K562 (cell line): ENCODE results near the gene AFF1. TPM values are rescaled to one million over a fixed set of nuclear protein-coding genes. Genes with fewer than 3 reads are reported as not detected.
A peak's percentile ranks its signal among the peaks of the same experiment; 100 is the strongest.

Experiments
- ATAC-seq: fragments of 200-7000 bp; cut with Tn5 transposase; 3 replicates; pipeline ENCODE4 v1.9.1; 2020; ENCODE audit warnings: moderate library complexity
- BruUV-seq: library from RNA; stranded (reverse); fragments of 400-500 nt; replicated peaks from 2 replicates; lab custom pipeline; 2021; lab: Mats Ljungman, UMichigan
- CTCF ChIA-PET: fragments of 300-600 bp; formaldehyde crosslinking; extraction: SDS; loops from one replicate; lab custom pipeline; 2021; ENCODE audit warnings: low intra/inter-chr PET ratio; lab: Yijun Ruan, JAX
- POLR2A ChIA-PET: fragments of 300-600, 350-650 bp; sonication (Branson Sonifier 250); formaldehyde crosslinking; extraction: SDS; loops from one replicate; lab custom pipeline; 2021; ENCODE audit warnings: antibody characterized with exemption, inconsistent platforms; lab: Yijun Ruan, JAX
- DNase-seq, 4 experiments: peaks; one replicate each; pipeline versions ENCODE4 v3.0.0 to v3.0.0-alpha.2; 2011 to 2018; ENCODE audit warnings: low spot score in 3 of 4, mixed read lengths in 3 of 4; ENCODE audit errors: extremely low read depth in 1 of 4
- FAIRE-seq: peaks from 2 replicates; lab custom pipeline; 2011; peaks lifted over from hg19 to GRCh38; lab: Jason Lieb, UNC
- H2AFZ ChIP-seq: 2 replicates; pipeline ENCODE4 v1.6.0; 2011; ENCODE audit warnings: low read depth, low read length, control low read depth, inconsistent platforms
- H3K27ac ChIP-seq: fragments of 200-600 bp; 3 replicates; pipeline ENCODE4 v1.8.0; 2011; ENCODE audit warnings: low read depth, mild to moderate bottlenecking, control low read depth, inconsistent platforms, low read length, moderate library complexity, mixed read lengths; ENCODE audit errors: extremely low read depth
- H3K27me3 ChIP-seq, 2 experiments: fragments of 300-600 bp in 1 of 2; 2 replicates in 1 of 2; 3 replicates in 1 of 2; pipeline versions ENCODE4 v1.6.0 to v1.8.0; 2011; ENCODE audit warnings: inconsistent platforms in 2 of 2, low read length in 2 of 2, mild to moderate bottlenecking in 1 of 2, mixed read lengths in 1 of 2, moderate library complexity in 1 of 2; ENCODE audit not compliant: control insufficient read depth in 2 of 2, insufficient read depth in 2 of 2
- H3K36me3 ChIP-seq: fragments of 300-600 bp; 3 replicates; pipeline ENCODE4 v1.8.0; 2011; ENCODE audit warnings: mild to moderate bottlenecking, low read length, inconsistent platforms; ENCODE audit not compliant: control insufficient read depth, insufficient read depth
- H3K4me1 ChIP-seq, 2 experiments: fragments of 200-600 bp in 1 of 2; replicated peaks in 1 of 2; 2 replicates in 1 of 2; 3 replicates in 1 of 2; pipeline versions ENCODE4 v1.5.1 to v1.8.0; 2011; ENCODE audit warnings: inconsistent platforms in 2 of 2, low read length in 2 of 2, mild to moderate bottlenecking in 1 of 2, mixed read lengths in 1 of 2, moderate library complexity in 1 of 2; ENCODE audit not compliant: control insufficient read depth in 2 of 2, insufficient read depth in 2 of 2
- H3K4me2 ChIP-seq: 2 replicates; pipeline ENCODE4 v1.6.1; 2011; ENCODE audit warnings: low read length, control low read depth, inconsistent platforms, mixed read lengths; ENCODE audit not compliant: insufficient read depth
- H3K4me3 ChIP-seq: fragments of 200-600 bp; sonication (generic), shearing (Covaris generic); 2 replicates; pipeline ENCODE4 v1.5.1; 2016; ENCODE audit warnings: control low read depth, inconsistent platforms
- H3K79me2 ChIP-seq: fragments of 200-600 bp; 3 replicates; pipeline ENCODE4 v1.8.0; 2011; ENCODE audit warnings: low read length, inconsistent platforms; ENCODE audit not compliant: control insufficient read depth, insufficient read depth
- H3K9ac ChIP-seq, 2 experiments: 2 replicates each; pipeline versions ENCODE4 v1.6.0 to v1.6.1; 2011; ENCODE audit warnings: low read depth in 2 of 2, low read length in 2 of 2, control low read depth in 1 of 2, inconsistent platforms in 1 of 2, mild to moderate bottlenecking in 1 of 2, mixed read lengths in 1 of 2; ENCODE audit not compliant: insufficient read depth in 1 of 2
- H3K9me1 ChIP-seq: one replicate; pipeline ENCODE4 v1.6.0; 2011; ENCODE audit warnings: inconsistent platforms, mild to moderate bottlenecking, low read length, moderate library complexity; ENCODE audit not compliant: control insufficient read depth, insufficient read depth
- H3K9me3 ChIP-seq: replicated peaks from 2 replicates; pipeline ENCODE4 v1.5.1; 2011; ENCODE audit warnings: low read depth, low read length, inconsistent platforms; ENCODE audit not compliant: control insufficient read depth, insufficient read depth
- H4K20me1 ChIP-seq: replicated peaks from 2 replicates; pipeline ENCODE4 v1.6.1; 2011; ENCODE audit warnings: low read length, inconsistent platforms, mixed read lengths; ENCODE audit not compliant: control insufficient read depth, insufficient read depth
- BMI1 ChIP-seq: fragments of 150-350 bp; IDR thresholded peaks from 2 replicates; pipeline ENCODE4 v1.6.1; 2014; ENCODE audit warnings: low read length
- ETV5 ChIP-seq: sonication (generic); formaldehyde crosslinking; IDR thresholded peaks from 2 replicates; pipeline ENCODE4 v1.4.0; 2020; ENCODE audit warnings: low read depth, mild to moderate bottlenecking, missing genetic modification reagents
- FUS ChIP-seq: fragments of 200-400 bp; formaldehyde crosslinking; optimal IDR thresholded peaks from 2 replicates; pipeline ENCODE3; 2017; ENCODE audit warnings: low read depth, low read length
- HEY1 ChIP-seq: fragments of 250-450 bp; sonication (Bioruptor Pico); IDR thresholded peaks from 2 replicates; pipeline ENCODE4 v1.5.0; 2020; ENCODE audit warnings: mild to moderate bottlenecking, moderate library complexity, borderline replicate concordance
- MAFF ChIP-seq: IDR thresholded peaks from 2 replicates; pipeline ENCODE4 v1.6.1; 2012; ENCODE audit warnings: low read length, improper control_type of control experiment
- SIRT6 ChIP-seq: IDR thresholded peaks from one replicate; pipeline ENCODE4 v1.6.1; 2012; ENCODE audit warnings: low read depth, mild to moderate bottlenecking, control low read depth, inconsistent platforms, low read length, moderate library complexity
- SNRNP70 ChIP-seq: fragments of 200-400 bp; formaldehyde crosslinking; optimal IDR thresholded peaks from 2 replicates; pipeline ENCODE3; 2017; ENCODE audit warnings: low read depth, low read length
- TEAD1 ChIP-seq, 2 experiments: fragments of 450-650 bp in 1 of 2; sonication (generic) in 1 of 2; formaldehyde crosslinking; IDR thresholded peaks; 2 replicates each; pipeline versions ENCODE4 v1.4.0 to v1.8.0; 2020 to 2022; ENCODE audit warnings: mild to moderate bottlenecking in 2 of 2, missing genetic modification reagents in 1 of 2
- THRAP3 ChIP-seq: fragments of 450-650 bp; IDR thresholded peaks from 2 replicates; pipeline ENCODE4 v1.6.1; 2016; ENCODE audit warnings: mild to moderate bottlenecking, inconsistent platforms, borderline replicate concordance
- ZNF311 ChIP-seq: fragments of 250-450 bp; sonication (Bioruptor Pico); IDR thresholded peaks from 2 replicates; pipeline ENCODE4 v1.4.0; 2020; ENCODE audit warnings: mild to moderate bottlenecking, moderate library complexity
- ZNF79 ChIP-seq: fragments of 250-450 bp; sonication (Bioruptor Pico); IDR thresholded peaks from 2 replicates; pipeline ENCODE4 v1.4.0; 2020; ENCODE audit warnings: low read depth, mild to moderate bottlenecking, moderate library complexity
- ZZZ3 ChIP-seq: fragments of 450-650 bp; IDR thresholded peaks from 2 replicates; pipeline ENCODE4 v1.6.1; 2016; ENCODE audit warnings: antibody characterized with exemption, mild to moderate bottlenecking, moderate library complexity
- WGBS: fragments of 100-300 bp; shearing (Covaris generic); methylation state at CpG from one replicate; pipeline ENCODE4 v1.1.6; 2016; ENCODE audit warnings: low coverage, mixed read lengths; ENCODE audit not compliant: insufficient coverage; ENCODE audit errors: missing lambda C conversion rate; 5-methylcytosine and 5-hydroxymethylcytosine counted together
- in situ Hi-C: fragments of 300-500 bp; cut with MboI; formaldehyde crosslinking; loops from 4 replicates; pipeline ENCODE4 v1.15.0; 2018; ENCODE audit warnings: inconsistent platforms, mixed read lengths
- intact Hi-C: fragments of 100-400 bp; cut with micrococcal nuclease; formaldehyde crosslinking; loops from 2 replicates; pipeline ENCODE4 v1.14.2; 2022
- polyA plus RNA-seq, 8 experiments: library from polyadenylated mRNA; depleted of rRNA in 4 of 8; stranded (reverse) in 5 of 8; unstranded in 3 of 8; fragments of >200 nt; fragmentation: Nextera tagmentation in 2 of 8; fragmentation: Illumina TruSeq in 1 of 8; extraction: Ambion mirVana in 2 of 8; extraction: Trizol in 1 of 8; gene quantifications; 2 replicates each; pipeline versions ENCODE4 v1.2.1 to v1.2.3, GENCODE V29; 2011 to 2014; ENCODE audit warnings: inconsistent platforms in 1 of 8, missing spikeins in 1 of 8
- total RNA-seq, 7 experiments: library from RNA; depleted of rRNA in 6 of 7; stranded (reverse); fragments of >200 nt in 6 of 7; fragmentation: Illumina TruSeq in 2 of 7; extraction: Trizol in 2 of 7; gene quantifications; 2 replicates each; pipeline versions ENCODE4 v1.2.1 to v1.2.3, GENCODE V29; 2011 to 2021; ENCODE audit warnings: low replicate concordance in 1 of 7
- TF ChIP-seq, protein P1 (sequence below): sonication (generic); IDR thresholded peaks from 2 replicates; pipeline ENCODE4 v1.6.1; 2016
- TF ChIP-seq, protein P2 (sequence below): fragments of 250-450 bp; sonication (Bioruptor Pico); IDR thresholded peaks from 2 replicates; pipeline ENCODE4 v1.5.1; 2021; ENCODE audit warnings: mild to moderate bottlenecking
- TF ChIP-seq, protein P3 (sequence below): fragments of 250-450 bp; sonication (Bioruptor Pico); IDR thresholded peaks from 2 replicates; pipeline ENCODE4 v1.5.0; 2021
- TF ChIP-seq, protein P4 (sequence below): fragments of 450-650 bp; IDR thresholded peaks from 2 replicates; pipeline ENCODE4 v1.6.1; 2014; ENCODE audit warnings: low read depth, mild to moderate bottlenecking, moderate library complexity, borderline replicate concordance

The AFF1 gene
- total and polyA plus RNA-seq, 9 of the 15 experiments (the other 6 are each of a cell fraction or from before 2014, with no cell fraction given) = 4.1 to 47.5 (median 17.2) TPM

DNA sequence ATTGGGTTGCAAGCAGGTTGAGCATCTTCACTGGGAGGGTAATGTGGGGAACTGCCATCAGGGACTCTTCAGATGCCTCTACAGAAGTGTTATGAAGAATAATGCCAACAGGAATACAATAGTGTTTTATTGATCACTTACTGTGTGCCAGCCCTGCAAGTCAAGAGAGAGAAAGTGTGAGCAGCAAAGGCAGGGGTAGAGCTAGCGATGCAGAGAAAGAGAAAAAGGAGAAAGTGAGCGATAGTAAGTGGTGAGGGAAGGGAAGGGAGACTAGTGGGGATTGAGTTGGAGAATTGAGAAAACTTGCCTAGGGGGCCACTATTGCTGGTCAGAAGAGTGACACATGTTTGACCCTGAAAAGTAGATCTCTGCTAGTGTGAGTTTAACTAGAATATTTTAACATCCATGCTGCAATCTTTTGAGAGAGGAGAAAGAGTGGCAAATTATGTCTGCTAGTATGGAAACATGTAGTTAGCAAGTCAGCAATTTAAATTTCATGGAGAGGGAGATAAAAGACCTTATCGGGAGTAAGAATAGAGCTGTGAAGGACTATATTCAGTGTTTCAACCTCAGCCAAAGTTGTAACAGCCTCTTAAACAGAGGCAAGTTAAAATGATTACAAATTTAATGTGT lies 12.2 kb downstream of the AFF1 start:
- no TSS peak for BruUV-seq
- H3K27ac ChIP-seq = peak overlapping the region; percentile 34; the same call in 1 of the 3 replicates
- H3K9me1 ChIP-seq = no peaks in the 10 kb centered on the region
- WGBS = 53% methylated on average over 3 of the region's 3 CpGs
- peaks cover 18% of the 10 kb centered on the region; the same call in 1 of the 3 replicates for H3K36me3 ChIP-seq
- H3K4me2 ChIP-seq = no peak overlapping the region; the same call in 1 of the 2 replicates
- ATAC-seq (no peak; the same call in 2 of the 3 replicates), DNase-seq (no peak), FAIRE-seq (no peak)
- H3K4me1 ChIP-seq = peaks cover 9 to 45% of the 10 kb centered on the region in 2 experiments
- no peaks in the 10 kb centered on the region for H3K27me3 ChIP-seq
- no peaks in the 10 kb centered on the region for H3K9me3 ChIP-seq
- H3K79me2 ChIP-seq = peaks cover 58% of the 10 kb centered on the region
- no peak overlapping the region for H2AFZ ChIP-seq
- H3K4me3 ChIP-seq = no peak overlapping the region
- intact Hi-C loops (loop anchor here (2.0 kb wide), 1 partner anchor 14 kb away; no protein-coding TSS in a partner anchor), in situ Hi-C loops (no loop called here)
- H4K20me1 ChIP-seq = no peaks in the 10 kb centered on the region
- ChIA-PET POLR2A (interaction anchor here (1.0 to 1.5 kb wide), 4 partner anchors 10 to 411 kb away, joined by 3 to 5 read pairs (median 4); no protein-coding TSS in a partner anchor), CTCF (no interaction called here)
- H3K9ac ChIP-seq = no peak overlapping the region
- TF ChIP-seq, protein P1, sequence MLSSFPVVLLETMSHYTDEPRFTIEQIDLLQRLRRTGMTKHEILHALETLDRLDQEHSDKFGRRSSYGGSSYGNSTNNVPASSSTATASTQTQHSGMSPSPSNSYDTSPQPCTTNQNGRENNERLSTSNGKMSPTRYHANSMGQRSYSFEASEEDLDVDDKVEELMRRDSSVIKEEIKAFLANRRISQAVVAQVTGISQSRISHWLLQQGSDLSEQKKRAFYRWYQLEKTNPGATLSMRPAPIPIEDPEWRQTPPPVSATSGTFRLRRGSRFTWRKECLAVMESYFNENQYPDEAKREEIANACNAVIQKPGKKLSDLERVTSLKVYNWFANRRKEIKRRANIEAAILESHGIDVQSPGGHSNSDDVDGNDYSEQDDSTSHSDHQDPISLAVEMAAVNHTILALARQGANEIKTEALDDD = peak; percentile 61
- TF ChIP-seq ZZZ3 (no peak), ZNF311 (no peak), THRAP3 (no peak), ZNF79 (no peak), FUS (no peak), HEY1 (CRISPR knock-in tag) (no peak), MAFF (peak; percentile 30; the same call in 1 of the 2 replicates), BMI1 (no peak), TEAD1 (CRISPR knock-in tag; IDR thresholded peaks at IDR 0.05) (no peak), SNRNP70 (no peak), ETV5 (CRISPR knock-in tag) (no peak), SIRT6 (no peak)
- TF ChIP-seq, protein P2, sequence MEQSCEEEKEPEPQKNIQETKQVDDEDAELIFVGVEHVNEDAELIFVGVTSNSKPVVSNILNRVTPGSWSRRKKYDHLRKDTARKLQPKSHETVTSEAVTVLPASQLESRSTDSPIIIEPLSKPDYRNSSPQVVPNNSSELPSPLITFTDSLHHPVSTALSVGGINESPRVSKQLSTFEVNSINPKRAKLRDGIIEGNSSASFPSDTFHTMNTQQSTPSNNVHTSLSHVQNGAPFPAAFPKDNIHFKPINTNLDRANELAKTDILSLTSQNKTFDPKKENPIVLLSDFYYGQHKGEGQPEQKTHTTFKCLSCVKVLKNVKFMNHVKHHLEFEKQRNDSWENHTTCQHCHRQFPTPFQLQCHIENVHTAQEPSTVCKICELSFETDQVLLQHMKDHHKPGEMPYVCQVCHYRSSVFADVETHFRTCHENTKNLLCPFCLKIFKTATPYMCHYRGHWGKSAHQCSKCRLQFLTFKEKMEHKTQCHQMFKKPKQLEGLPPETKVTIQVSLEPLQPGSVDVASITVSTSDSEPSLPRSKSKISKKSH (CRISPR knock-in tag) = no peak
- TF ChIP-seq, protein P3, sequence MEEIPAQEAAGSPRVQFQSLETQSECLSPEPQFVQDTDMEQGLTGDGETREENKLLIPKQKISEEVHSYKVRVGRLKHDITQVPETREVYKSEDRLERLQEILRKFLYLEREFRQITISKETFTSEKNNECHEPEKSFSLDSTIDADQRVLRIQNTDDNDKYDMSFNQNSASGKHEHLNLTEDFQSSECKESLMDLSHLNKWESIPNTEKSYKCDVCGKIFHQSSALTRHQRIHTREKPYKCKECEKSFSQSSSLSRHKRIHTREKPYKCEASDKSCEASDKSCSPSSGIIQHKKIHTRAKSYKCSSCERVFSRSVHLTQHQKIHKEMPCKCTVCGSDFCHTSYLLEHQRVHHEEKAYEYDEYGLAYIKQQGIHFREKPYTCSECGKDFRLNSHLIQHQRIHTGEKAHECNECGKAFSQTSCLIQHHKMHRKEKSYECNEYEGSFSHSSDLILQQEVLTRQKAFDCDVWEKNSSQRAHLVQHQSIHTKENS (CRISPR knock-in tag) = no peak
- TF ChIP-seq, protein P4, sequence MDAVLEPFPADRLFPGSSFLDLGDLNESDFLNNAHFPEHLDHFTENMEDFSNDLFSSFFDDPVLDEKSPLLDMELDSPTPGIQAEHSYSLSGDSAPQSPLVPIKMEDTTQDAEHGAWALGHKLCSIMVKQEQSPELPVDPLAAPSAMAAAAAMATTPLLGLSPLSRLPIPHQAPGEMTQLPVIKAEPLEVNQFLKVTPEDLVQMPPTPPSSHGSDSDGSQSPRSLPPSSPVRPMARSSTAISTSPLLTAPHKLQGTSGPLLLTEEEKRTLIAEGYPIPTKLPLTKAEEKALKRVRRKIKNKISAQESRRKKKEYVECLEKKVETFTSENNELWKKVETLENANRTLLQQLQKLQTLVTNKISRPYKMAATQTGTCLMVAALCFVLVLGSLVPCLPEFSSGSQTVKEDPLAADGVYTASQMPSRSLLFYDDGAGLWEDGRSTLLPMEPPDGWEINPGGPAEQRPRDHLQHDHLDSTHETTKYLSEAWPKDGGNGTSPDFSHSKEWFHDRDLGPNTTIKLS = no peak
